DMS79 treated with DMSO at 0.1 percent for 48 hours (cell line): ENCODE measurements around the gene MMP17.

Experiments used
- DNase-seq: peaks from one replicate; lab custom pipeline; 2025; lab: John Stamatoyannopoulos, UW

The MMP17 gene

GRCh38 chr12:131894981-131895639 is 66.9 kb downstream of the MMP17 start:
- no peak for DNase-seq

GRCh38 chr12:131895640-131896079 is 67.5 kb downstream of the MMP17 start:
- DNase-seq, result no peak

DNA sequence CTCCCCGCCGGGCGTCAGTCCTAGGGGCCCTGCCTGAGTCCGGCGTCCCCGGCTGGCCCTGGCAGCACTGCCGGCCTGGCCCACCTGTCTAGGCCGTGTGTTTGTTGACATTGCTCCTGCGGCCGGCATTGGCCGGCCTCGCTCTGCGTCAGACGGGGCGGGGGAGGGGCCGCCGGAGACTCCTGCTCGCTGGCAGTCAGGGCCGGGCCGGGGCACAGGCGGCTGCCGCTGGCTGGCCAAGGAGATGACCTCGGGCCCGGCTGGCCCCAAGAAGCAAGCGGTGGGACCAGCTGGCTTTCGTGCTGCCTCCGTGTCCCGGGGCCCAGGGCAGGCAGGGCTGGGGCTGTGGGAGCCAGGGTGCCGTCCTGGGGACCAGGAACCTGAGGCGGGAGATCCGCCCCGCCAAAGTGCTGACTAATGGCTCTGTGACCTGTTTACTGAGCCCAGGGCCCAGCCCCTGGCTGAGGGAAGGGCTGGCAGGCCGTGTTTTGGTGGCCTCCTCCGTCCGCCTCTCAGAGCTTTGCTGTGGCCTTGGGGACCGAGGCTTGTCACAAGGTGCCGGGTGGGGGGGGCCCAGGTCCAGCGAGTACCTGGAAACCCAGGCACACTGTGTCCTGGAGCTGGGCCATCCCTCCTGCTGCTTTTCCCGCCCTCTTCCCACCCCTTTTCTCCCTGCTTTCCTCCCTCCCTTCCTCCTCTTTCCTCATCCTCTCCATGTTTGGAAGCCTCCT is 68.1 kb downstream of the MMP17 start:
- DNase-seq, result peak; percentile 61

DNA sequence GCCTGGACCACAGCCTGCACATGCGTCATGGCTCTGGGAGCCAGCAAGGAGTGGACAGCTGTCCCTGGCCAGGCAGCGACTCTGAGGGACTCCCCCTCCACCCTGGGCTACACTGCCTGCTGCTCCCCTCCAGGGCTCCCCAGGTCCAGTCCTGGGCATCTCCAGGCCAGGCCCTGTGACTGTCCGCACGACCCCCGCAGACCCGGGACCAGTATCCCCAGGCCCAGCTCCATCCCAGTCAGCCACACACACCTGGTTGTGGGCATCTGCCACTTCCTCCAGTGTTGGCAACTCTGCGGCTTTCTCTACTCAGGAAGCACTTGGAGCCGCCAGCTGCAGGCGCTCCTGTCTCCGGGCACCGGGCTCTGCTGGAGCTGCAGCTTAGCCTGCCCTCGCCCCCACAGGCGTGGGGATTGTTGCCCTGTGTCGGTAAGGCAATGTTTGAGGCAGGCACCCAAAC is 68.6 kb downstream of the MMP17 start:
- DNase-seq, result no peak

DNA sequence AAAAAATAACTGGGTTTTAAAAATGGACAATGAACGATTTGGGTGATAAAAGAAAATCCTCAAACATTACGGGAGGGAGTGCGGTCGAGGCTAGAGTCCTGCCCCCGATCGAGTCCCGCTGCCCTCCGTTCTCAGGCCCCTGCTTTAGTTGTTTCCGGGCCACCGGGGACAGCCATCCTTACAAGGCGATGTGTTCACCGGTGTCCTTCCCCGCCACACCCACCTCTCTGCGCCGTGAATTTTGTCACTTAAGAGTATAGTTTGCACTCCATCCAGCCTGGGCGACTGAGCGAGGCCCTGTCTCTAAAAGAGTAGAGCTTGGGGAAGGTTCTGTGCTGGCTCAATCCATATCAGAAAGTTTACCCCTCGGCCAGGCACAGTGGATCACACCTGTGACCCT is 69.1 kb downstream of the MMP17 start:
- no peak for DNase-seq

DNA sequence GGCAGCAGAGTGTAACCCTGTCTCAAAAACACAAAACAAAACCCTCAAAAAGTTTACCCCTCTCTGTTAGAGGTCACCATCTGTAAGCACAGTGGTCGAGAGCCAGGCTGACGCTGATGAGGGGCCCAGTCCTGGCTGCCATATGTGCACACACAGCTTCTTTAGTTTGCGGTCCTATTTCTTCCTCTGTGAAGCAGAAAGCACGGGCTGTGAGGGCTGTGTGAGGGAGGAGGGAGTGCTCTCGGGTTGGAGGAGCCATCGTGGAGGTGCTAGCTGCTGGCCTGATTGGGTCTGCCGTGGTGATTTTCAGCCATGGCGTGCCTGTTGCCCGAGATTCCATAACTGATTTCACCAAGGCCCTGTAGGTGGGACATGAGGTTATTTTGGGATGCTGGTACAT is 69.7 kb downstream of the MMP17 start:
- no peak for DNase-seq

DNA sequence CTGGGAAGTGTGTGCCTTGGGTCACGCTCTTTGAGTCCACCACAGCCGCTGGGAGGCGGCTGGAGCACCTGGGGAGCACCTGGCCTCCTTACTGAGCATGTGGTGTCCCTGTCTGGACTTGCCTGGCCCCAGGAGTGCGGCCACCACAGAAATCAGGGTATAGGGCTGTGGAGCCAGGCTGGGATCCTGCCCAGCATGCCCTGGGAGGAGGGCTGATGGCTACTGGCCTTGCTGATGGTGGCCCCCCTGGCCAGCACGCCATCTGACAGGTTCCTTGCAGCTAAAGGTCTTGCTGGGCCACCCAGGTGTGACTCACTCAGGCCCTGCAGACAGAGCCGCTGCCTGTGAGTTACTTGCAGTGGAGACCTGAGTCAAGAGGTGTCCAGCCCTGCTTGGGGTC is 72.2 kb downstream of the MMP17 start:
- DNase-seq, result peak; percentile 69
